Tibial nerve (tissue), 4 donors: ENCODE results near the gene EDDM13. TPM values are rescaled to one million over a fixed set of nuclear protein-coding genes. Genes with fewer than 3 reads are reported as not detected.

Source experiments
- DNase-seq, 2 donors: peaks; one replicate each; pipeline ENCODE4 v3.0.0-alpha.2; 2019; ENCODE audit warnings: low spot score in 2 of 2
- H3K27ac ChIP-seq, 4 donors: fragments of 200-600 bp; sonication (generic) in 3 of 4; one replicate each; pipeline ENCODE4 v1.5.1; 2017 to 2019; ENCODE audit warnings: mild to moderate bottlenecking in 1 of 4
- H3K27me3 ChIP-seq, 2 donors: fragments of 200-600 bp; sonication (generic) in 1 of 2; one replicate each; pipeline versions ENCODE4 v1.5.1 to v1.6.0; 2017 to 2019
- H3K36me3 ChIP-seq, 3 donors: fragments of 200-600 bp; sonication (generic); one replicate each; pipeline ENCODE4 v1.5.1; 2018 to 2019
- H3K4me1 ChIP-seq, 4 donors: fragments of 200-600 bp; sonication (generic) in 3 of 4; one replicate each; pipeline ENCODE4 v1.5.1; 2017 to 2019
- H3K4me3 ChIP-seq, 4 donors: fragments of 200-600 bp; sonication (generic) in 3 of 4; one replicate each; pipeline ENCODE4 v1.5.1; 2017 to 2019; ENCODE audit warnings: mild to moderate bottlenecking in 1 of 4, moderate library complexity in 1 of 4
- H3K9me3 ChIP-seq, 4 donors: fragments of 200-600 bp; sonication (generic) in 3 of 4; one replicate each; pipeline ENCODE4 v1.5.1; 2017 to 2019
- EP300 ChIP-seq, 2 donors: sonication (generic); formaldehyde crosslinking; IDR thresholded peaks; one replicate each; pipeline ENCODE4 v1.6.1; 2017; ENCODE audit warnings: antibody characterized with exemption in 2 of 2, mild to moderate bottlenecking in 1 of 2
- POLR2A ChIP-seq, 2 donors: fragments of 450-650 bp; IDR thresholded peaks; one replicate each; pipeline ENCODE4 v1.6.1; 2017; ENCODE audit warnings: antibody characterized with exemption in 2 of 2, mild to moderate bottlenecking in 2 of 2, moderate library complexity in 2 of 2
- WGBS, 2 donors: methylation state at CpG; one replicate each; pipeline ENCODE4 v1.1.5; 2018; 5-methylcytosine and 5-hydroxymethylcytosine counted together
- total RNA-seq, 4 donors: library from RNA; depleted of rRNA; stranded (reverse); fragments of >200 nt; gene quantifications; one replicate each; pipeline ENCODE4 v1.1.0, GENCODE V29; 2016
- TF ChIP-seq, protein P1 (sequence below), 5 experiments: fragments of 200-600 bp in 3 of 5; fragments of 450-650 bp in 2 of 5; sonication (generic) in 3 of 5; IDR thresholded peaks; one replicate each; pipeline ENCODE4 v1.5.1; 2016 to 2019; ENCODE audit warnings: antibody characterized with exemption in 5 of 5, mild to moderate bottlenecking in 3 of 5, moderate library complexity in 2 of 5

EDDM13 gene
- total RNA-seq, 4 donors from 2014 or later: not detected

DNA sequence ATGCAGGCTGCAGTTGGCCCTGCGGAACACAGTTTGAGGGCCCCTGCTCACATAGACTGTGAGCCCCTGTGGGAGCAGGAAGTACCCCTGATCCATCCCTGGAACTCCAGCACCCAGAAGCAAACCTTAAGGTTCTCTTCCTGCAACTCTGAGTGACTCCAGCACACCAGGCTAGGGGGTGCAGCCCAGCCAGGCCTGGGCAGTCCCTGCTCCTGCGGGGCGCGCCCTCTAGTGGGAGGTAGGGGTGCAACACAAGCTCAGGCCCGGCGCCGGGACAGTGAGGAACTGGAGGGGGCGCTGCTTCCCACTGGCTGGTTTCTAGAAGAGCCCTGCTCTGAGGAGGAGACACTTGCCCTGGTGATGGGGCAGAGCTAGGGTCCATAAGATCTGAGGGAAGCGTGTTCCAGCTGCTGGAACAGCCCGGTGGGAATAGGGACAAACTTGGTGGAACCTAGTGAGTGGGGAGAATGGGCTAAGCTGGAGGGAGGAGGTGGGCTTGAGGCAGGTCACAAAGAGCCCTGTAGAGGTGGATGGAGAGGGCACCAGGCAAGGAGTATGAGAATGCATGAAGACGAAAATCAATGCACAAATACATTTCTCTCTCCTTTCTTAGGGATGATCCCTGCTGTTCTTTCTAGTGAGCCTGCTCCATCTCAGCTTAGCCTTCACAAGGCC, 37.1 kb downstream of the EDDM13 start:
- H3K36me3 ChIP-seq: peaks cover 0 to 65% (median 0%) of the 10 kb centered on the region in 3 donors
- peaks cover 0 to 9% (median 0%) of the 10 kb centered on the region in 4 donors for H3K4me1 ChIP-seq
- no peak overlapping the region for H3K4me3 ChIP-seq
- no peak for DNase-seq
- H3K27me3 ChIP-seq: no peaks in the 10 kb centered on the region
- TF ChIP-seq POLR2A (IDR thresholded peaks at IDR 0.05) (no peak), EP300 (IDR thresholded peaks at IDR 0.05) (no peak)
- TF ChIP-seq, protein P1, sequence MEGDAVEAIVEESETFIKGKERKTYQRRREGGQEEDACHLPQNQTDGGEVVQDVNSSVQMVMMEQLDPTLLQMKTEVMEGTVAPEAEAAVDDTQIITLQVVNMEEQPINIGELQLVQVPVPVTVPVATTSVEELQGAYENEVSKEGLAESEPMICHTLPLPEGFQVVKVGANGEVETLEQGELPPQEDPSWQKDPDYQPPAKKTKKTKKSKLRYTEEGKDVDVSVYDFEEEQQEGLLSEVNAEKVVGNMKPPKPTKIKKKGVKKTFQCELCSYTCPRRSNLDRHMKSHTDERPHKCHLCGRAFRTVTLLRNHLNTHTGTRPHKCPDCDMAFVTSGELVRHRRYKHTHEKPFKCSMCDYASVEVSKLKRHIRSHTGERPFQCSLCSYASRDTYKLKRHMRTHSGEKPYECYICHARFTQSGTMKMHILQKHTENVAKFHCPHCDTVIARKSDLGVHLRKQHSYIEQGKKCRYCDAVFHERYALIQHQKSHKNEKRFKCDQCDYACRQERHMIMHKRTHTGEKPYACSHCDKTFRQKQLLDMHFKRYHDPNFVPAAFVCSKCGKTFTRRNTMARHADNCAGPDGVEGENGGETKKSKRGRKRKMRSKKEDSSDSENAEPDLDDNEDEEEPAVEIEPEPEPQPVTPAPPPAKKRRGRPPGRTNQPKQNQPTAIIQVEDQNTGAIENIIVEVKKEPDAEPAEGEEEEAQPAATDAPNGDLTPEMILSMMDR (IDR thresholded peaks at IDR 0.05): peak in 4 of 5 experiments; percentile 24 to 42 (median 36)
- no peak overlapping the region for H3K27ac ChIP-seq
- 79% methylated on average over 11 of the region's 11 CpGs for WGBS, 2 donors
- no peaks in the 10 kb centered on the region for H3K9me3 ChIP-seq

DNA sequence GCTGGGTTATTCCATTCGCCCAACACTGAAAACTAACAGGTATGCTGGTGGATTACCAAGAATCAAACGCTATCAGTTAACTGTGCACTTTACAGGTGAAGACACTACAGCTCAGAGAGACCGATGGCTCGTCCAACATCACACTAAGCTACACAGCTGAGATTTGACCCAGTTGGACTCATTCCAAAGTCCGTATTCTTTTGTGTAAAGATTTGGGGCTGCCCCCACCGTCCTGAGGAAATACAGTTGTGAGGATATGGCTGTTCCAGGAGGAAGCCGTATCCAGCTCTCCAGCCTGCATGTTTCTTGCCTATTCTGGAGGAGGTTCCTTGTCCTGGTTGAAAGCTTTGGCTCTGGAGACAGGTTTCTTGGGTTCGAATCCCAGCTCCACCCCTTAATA, 37.9 kb downstream of the EDDM13 start:
- 76 to 79% methylated on average over 8 of the region's 8 CpGs for WGBS, 2 donors
- no peaks in the 10 kb centered on the region for H3K27me3 ChIP-seq
- no peak for DNase-seq

DNA sequence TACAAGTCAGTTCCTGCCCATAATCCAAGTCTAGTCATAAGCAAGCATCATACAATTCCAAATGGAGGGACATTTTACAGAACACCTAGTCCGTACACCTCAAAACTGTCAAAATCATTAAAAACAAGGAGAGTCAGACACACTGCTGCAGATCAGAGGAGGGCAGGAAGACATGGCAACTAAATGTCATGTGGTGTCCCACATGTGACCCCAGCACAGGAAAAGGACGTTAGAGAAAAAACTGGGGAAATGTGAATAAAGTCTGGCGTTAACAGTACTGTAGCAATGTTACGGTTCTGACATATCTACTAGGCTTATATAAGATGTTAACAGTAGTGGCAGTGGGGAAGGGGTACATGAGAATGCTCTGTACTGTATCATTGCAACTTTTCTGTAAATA, 39.8 kb downstream of the EDDM13 start:
- Histone ChIP-seq H3K27me3 (no peaks in the 10 kb centered on the region), H3K9me3 (no peaks in the 10 kb centered on the region), H3K27ac (no peak overlapping the region), H3K4me1 (peaks cover 0 to 17% (median 3%) of the 10 kb centered on the region in 4 donors), H3K4me3 (no peak overlapping the region), H3K36me3 (peaks cover 0 to 47% (median 0%) of the 10 kb centered on the region in 3 donors)
- TF ChIP-seq POLR2A (IDR thresholded peaks at IDR 0.05) (no peak), EP300 (IDR thresholded peaks at IDR 0.05) (no peak)
- TF ChIP-seq, protein P1 (IDR thresholded peaks at IDR 0.05): no peak
- 57 to 68% methylated on average over 4 of the region's 4 CpGs for WGBS, 2 donors
- no peak for DNase-seq

More for the DNA sequence above, 37.9 kb downstream of the EDDM13 start:
- H3K36me3 ChIP-seq: peaks cover 0 to 57% (median 0%) of the 10 kb centered on the region in 3 donors
- H3K9me3 ChIP-seq: no peaks in the 10 kb centered on the region
- peaks cover 0 to 11% (median under 1%) of the 10 kb centered on the region in 4 donors for H3K4me1 ChIP-seq
- H3K4me3 ChIP-seq: no peak overlapping the region
- H3K27ac ChIP-seq: no peak overlapping the region
- TF ChIP-seq EP300 (IDR thresholded peaks at IDR 0.05): no peak
- TF ChIP-seq, protein P1 (IDR thresholded peaks at IDR 0.05): no peak

DNA sequence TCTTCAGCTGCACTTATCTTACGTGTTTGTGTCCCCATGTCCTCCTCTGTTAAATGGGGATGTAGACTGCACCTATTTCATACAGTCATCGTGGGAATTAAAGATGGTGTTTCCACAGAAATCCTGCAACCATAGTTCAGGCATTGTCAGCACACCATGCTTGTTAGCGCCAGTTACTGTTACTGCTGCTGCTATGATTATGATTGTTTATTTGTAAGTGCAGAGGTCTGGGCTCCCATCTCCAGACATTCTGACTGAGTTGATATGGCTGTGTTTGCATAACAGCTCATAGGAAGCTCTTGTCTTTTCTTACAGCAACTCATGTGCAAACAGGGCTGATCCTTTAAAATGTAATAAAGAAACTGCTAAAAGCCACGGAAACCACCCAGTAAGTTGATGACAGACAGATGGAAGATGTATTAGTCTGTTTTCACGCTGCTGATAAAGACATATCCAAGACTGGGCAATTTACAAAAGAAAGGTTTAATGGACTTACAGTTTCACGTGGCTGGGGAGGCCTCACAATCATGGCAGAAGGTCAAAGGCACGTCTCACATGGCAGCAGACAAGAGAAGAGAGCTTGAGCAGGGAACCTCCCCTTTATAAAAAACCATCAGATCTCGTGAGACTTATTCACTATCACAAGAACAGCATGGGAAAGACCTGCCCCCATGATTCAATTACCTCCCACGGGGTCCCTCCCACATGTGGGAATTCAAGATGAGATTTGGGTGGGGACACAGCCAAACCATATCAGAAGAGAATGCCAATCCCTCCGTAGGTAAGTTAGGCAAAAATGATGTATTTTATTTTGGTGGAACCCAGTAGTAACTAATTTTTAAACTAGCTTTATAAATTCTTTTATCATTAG, 40.5 kb downstream of the EDDM13 start:
- DNase-seq: no peak
- TF ChIP-seq, protein P1 (IDR thresholded peaks at IDR 0.05): no peak
- Histone ChIP-seq H3K4me3 (no peak overlapping the region), H3K27ac (peak overlapping the region in 1 of 4 donors; percentile 99), H3K4me1 (peaks cover 0 to 17% (median 3%) of the 10 kb centered on the region in 4 donors), H3K36me3 (peaks cover 0 to 41% (median 0%) of the 10 kb centered on the region in 3 donors), H3K27me3 (no peaks in the 10 kb centered on the region), H3K9me3 (no peaks in the 10 kb centered on the region)
- 74 to 75% methylated on average over 10 of the region's 10 CpGs for WGBS, 2 donors

DNA sequence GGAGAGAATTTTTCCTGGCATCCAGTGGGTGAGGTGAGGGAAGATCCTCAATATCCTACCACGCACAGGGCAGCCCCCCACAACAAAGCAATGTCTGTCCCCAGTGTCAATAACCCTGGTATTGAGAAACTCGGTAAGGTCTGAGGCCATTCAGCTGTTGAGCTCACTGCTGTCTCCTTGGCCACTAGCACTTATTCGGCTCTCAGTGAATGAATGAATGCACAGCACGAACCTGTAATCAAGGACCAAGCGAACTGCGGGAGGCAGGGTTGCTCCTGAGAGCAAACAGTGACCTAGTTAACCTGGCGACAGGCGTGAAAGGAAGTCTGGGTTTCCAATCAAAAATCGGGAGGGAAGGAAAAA, 41.5 kb downstream of the EDDM13 start:
- TF ChIP-seq POLR2A (IDR thresholded peaks at IDR 0.05): no peak
- TF ChIP-seq, protein P1 (IDR thresholded peaks at IDR 0.05): no peak
- H3K4me3 ChIP-seq: peak overlapping the region; percentile 46 to 75 (median 66)
- no peaks in the 10 kb centered on the region for H3K9me3 ChIP-seq
- no peaks in the 10 kb centered on the region for H3K27me3 ChIP-seq
- DNase-seq: peak in 1 of 2 donors; percentile 9
- peaks cover 0 to 31% (median 0%) of the 10 kb centered on the region in 3 donors for H3K36me3 ChIP-seq
- H3K27ac ChIP-seq: peak overlapping the region; percentile 94 to 99 (median 98)
- 0 to 1% methylated on average over 9 of the region's 9 CpGs for WGBS, 2 donors
- H3K4me1 ChIP-seq: peaks cover 0 to 17% (median 3%) of the 10 kb centered on the region in 4 donors
